NCI-H526 (cell line): ENCODE measurements around the gene TTC28.
"Not testable (repeated sequence)": the region's sequence is repeated elsewhere in the genome, so short reads cannot be mapped to it uniquely, and the experiment has no call there.

Source experiments
- DNase-seq, 2 experiments: peaks; one replicate each; lab custom pipeline; 2025; lab: John Stamatoyannopoulos, UW

Gene TTC28

DNA sequence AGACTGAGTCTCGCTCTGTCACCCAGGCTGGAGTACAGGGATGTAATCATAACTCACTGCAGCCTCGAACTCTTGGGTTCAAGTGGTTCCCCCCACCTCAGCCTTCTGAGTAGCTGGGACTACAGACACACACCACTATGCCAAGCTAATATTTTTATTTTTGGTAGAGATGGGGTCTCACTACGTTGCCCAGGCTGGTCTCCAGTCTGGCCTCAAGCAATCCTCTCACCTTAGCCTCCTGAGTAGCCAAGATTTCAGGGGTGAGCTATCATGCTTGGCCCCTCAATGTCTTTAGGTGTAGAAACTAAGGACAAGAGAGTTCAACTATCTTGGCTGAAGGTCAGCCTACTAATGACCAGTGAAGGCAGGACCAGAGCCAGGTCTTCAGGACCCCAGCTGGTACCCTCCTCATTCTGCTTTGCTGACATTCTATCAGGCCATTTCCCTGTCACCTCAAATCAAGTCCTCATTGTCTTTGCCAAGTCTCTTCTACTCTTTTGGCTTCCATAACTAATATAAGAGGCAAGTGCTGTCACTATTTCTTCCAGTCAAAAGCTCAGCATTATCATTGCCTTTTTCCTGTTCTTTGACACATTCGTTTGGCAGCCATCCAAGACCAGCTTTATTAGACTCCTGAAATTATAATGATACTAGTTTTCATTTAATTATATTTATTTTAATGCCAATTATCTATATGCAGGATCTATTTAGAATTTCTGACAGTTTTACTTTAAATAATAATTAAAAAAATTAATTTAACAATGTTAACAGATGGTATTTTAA, 496.4 kb downstream of the TTC28 start:
- no peak for DNase-seq

- no peak for DNase-seq
Observed at GRCh38 chr22:28180804-28181731, 498.6 kb downstream of the TTC28 start.

GRCh38 chr22:28179392-28179791, 500.2 kb downstream of the TTC28 start:
- no peak for DNase-seq

DNA sequence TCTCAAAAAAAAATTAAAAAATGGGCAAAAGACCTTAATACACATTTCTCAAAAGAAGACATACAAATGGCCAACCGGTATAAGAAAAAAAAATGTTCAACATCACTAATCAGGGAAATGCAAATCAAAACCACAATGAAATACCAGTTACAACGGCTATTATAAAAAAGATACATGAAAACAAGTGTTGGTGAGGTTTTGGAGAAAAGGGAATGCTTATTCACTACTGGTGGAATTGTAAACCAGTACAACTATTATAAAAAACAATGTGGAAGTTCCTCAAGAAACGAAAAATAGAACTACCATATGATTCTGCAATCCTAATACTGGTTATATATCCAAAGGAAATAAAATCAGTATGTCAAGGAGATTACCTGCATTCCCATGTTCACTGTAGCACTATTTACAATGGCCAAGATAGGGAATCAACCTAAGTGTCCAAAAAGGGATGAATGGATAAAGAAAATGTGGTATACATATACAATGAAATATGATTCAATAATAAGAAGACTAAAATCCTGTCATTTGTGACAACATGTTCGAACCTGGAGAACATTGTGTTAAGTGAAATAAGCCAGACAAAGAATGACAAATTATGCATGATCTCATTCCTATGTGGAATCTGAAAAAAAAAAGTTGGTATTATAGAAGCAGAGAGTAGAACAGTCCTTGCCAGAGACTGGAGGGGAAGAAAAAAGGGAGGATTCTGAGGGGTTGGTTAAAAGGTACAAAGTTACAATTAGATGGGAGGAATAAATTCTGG, 503.7 kb downstream of the TTC28 start:
- no peak for DNase-seq

DNA sequence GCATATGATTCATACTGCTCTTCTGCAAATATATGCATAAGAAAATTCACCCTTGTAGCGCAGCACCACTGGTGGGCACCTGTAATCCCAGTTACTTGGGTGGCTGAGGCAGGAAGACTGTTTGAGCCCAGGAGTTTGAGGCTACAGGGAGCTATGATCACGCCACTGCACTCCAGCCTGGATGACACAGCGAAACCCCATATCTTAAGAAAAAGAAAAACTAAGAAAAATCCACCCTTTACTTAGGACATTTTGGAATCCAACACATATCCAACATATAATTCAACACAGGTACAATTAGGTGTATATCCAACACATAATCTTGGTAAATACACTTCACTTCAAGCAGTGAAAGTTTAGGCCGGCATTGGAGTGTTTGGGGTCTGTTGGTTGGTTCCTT, 505.1 kb downstream of the TTC28 start:
- no peak for DNase-seq

DNA sequence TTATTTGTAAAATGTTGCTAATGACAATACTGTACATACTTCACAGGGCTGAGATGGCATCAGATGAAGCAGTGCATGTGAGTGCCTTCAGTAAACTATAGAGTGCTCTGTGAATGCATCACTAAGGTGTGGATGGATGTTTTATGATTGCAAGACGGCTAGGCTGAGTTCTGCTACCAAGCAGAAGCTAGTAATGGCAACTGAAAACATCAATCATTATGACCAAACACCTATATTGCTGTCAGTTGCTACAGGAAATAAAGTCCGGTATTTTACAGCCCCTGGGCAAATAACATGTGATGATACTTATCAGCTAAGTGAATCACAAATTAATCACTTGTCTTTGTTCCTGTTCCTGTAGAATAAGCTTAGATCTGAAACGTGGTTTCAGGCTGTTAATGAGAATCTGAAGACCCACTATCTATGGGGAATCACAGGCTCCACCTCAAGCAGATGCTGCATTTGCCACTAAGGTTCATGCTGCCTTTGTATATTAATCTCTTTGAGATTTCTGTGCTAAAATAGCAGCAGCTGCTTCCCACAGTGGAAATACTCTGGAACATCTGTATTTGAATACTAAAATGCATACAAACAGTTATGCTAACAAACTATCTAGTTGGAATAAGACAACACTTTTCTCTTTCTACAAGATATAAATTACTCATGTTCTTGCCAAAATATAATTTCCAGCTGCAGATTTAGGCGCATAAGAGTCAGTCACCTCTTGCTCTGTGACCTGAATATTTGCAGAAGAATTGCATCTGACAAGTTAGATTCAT, 506.6 kb downstream of the TTC28 start:
- peak; percentile 8 to 23 for DNase-seq

- DNase-seq: no peak
Observed at GRCh38 chr22:28171712-28172111, 507.9 kb downstream of the TTC28 start.

- no peak for DNase-seq
Observed at GRCh38 chr22:28171115-28171514, 508.5 kb downstream of the TTC28 start.

DNA sequence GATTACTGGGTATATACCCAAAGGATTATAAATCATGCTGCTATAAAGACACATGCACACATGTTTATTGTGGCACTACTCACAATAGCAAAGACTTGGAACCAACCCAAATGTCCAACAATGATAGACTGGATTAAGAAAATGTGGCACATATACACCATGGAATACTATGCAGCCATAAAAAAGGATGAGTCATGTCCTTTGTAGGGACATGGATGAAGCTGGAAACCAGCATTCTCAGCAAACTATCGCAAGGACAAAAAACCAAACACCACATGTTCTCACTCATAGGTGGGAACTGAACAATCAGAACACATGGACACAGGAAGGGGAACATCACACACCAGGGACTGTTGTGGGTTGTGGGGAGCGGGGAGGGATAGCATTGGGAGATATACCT, 510.3 kb downstream of the TTC28 start:
- not testable (repeated sequence) for DNase-seq

DNA sequence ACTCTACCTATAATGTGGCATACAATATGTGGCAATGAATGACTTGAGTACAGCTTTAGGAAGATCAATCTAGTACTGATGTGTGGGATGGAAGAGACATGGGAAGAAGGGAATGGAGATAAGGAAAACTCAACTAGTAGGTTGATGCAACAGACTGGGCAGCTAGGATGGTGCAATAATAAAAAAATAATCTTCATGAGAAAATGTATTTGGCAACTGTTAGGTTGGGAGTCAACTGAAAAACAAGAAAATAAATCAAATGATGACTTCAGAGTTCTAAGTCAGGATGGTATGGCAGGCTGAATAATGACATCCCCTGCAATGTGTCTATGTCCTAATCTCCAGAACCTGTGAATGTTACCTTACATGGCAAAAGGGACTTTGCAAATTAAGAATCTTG, 523.8 kb downstream of the TTC28 start:
- DNase-seq: no peak

DNA sequence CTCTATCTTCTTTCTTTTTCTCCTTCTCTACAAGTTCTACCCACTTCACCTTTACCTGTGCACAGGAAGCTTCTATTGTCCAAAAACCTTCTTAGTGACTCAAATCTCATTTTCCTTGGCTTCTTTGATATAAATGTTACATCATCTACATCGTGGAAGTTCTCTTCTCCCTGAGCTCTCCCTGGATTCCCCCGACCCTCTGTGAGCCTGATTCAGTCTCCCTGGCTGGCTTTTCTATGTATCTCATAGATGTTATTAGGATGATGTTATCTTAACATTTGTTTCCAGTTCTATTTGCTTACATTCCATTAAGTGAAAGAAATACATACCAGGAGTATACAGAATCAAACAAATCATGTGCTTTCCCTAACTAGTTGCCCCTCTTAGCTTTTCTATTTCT, 524.8 kb downstream of the TTC28 start:
- DNase-seq: no peak

DNA sequence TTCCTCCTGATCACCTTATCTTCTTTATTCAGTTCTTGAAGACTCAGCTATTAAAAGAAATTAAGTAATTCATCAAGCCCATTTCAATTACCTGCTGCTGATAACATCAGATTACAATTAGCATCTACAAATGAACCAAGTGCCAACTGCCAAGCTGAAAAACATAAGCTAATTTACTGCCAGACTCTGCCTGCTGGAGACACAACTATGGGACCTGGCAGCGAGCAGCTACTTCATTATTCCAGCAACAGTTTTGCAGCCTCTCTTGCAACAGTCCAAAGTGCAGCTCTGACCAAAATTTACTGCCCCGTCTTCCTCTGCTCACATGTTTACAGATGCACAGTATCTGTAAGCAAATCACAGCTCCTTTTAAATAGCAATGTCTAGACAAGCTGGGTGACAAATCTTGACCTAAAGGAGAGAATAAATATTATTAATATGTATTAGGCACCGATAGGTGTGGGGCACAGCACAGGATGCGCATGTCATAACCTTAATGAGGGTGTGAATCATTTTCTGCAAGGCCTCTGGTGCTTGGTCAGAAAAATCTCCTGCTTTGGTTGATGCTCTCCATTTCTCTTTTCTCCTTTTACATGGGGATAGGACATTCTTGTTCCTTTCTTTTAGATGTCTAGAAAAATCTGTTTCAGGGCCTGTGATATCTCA, 528.4 kb downstream of the TTC28 start:
- no peak for DNase-seq

DNA sequence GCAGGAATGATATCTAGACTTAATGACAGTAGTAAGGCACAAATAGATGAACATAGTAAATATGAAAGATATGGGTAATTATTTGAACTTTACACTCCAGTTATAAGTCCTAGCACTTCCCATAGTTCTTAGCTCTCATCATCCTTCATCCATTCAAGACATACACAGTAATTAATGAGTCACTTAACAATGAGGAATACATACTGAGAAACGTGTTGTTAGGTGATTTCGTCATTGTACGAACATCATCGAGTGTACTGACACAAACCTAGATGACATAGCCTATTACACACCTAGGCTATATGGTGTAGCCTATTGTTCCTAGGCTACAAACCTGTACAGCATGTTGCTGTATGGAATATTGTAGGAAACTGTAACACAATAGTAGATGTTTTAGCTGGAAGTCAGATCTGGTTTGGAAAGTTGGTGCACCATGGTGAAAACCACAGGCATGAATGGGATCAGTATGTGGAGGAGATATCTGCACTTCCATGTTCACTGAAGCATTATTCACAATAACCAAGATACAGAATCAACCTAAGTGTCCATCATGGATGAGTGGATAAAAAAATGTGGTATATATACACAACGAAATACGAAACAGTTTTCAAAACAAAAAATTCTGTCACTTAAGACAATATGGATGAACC, 530.7 kb downstream of the TTC28 start:
- DNase-seq: no peak

GRCh38 chr22:28147401-28147800, 532.2 kb downstream of the TTC28 start:
- no peak for DNase-seq

DNA sequence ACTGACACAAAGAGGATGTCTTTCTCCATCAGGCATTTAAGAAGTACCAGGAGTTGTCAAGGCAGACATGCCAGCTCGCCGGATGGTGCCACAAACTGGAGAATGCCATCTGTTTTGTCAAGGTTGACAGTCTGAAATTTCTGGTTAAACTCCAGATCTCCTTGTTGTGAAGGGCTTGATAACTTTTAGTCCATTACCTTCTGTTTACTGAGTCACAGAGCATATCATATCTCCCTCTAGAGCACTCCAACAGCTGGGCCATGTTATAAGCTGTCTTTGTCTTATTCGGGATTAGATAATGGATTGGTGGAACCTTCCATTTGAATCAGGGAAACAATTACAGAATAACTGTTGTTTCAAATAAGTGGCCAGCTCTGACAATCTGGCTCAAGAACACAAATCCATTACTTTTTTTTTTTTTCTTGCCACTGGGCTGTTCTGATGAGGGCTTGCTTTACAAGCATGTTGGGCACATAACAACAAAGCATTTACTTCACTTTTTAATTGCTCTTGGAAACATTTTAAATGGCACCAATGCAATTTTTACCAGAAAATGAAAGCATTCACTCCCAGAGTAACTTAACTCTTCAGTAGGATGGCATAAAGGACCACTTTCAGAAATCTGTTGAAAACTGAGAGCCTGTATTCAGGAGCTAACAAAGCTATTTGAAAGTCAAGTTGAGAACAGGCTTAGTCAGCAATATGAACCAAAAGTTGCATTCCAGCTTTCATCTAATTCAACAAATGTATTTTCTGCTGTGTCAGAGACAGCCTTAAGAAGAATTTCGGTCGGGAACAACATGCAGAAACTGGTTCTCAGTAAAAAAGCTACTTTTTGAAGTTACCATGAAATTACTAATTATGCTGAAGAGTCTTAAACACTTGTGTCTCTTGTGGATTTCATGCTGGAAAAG, 533.0 kb downstream of the TTC28 start:
- DNase-seq: no peak

DNA sequence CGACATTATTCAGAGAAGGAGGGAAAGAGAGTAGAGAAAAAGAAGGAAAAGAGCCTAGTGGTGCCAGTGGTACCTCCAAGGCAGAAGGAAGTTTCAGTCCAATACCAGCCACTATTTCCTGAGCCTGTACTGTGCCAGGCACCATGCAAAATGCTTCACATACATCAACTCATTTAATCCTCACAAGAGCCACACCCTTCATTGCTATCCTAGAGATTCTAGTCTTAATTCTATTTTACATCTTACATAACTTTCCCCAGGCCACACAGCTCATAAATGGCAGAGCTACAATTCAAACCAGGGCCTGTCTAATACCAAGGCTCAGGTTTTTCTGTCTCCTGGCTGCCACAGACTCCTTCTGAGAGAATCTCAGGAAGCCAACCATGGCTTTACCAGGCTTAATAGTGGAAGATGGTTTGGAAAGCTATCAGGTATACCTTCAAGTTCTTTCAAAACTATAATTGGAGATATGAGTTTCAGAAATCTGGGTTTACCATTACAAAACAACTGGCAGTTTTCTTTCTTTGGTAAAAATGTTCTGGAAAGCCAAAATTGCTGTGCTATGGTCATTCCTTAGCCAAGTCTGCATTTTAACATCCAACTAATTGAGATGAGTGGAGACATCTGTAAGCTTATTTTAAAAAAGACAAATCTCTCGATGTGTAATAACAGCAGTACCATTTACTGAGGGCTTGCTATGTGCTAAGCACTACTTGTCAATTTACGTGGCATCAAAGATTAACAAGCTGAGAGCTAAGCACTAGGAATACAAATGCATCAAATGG, 535.5 kb downstream of the TTC28 start:
- no peak for DNase-seq

GRCh38 chr22:28143241-28143865, 536.3 kb downstream of the TTC28 start:
- DNase-seq: no peak

DNA sequence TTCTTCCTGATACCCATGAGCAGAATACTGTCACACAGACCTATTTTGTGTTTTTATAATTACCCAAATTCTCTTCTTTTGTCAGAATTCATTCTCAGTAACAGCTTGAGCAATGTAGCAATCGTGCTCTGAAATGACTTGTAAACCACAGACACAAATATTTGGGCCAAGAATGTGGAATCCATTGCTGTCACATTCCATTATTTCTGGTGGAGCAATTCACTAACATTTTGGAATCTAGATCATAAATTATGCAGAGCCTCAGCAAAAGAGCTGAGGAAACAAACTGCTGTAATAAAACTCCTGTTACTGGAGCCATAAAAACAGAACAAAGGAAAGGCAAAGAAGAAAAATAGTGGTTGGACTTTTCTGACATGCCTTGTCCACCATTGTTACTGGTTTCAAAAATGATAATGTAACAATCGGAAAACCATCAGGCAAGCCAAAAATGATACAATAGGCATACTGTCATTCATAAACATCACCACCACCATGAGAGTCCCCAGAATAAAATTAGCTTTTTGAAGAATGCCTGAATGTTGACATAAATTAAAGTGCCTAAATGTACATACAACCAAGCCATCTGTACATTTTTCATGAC, 537.2 kb downstream of the TTC28 start:
- no peak for DNase-seq
